NK-92 treated with Interleukin-12 subunit alpha and Interleukin-12 subunit beta, amount 100 ng/mL, for 24 hours (cell line): ENCODE data around the gene HSPG2.
"Not testable (repeated sequence)": the region's sequence is repeated elsewhere in the genome, so short reads cannot be mapped to it uniquely, and the experiment has no call there.

Experiments used
- DNase-seq: peaks from one replicate; lab custom pipeline; 2025; lab: John Stamatoyannopoulos, UW

HSPG2 gene

GRCh38 chr1:21937034-21937371, at the start of gene HSPG2:
HSPG2 (minus strand) TSS chr1:21937310; CDS start chr1:21937217, 93 bp downstream.
- no peak for DNase-seq

GRCh38 chr1:21986386-21986785, 49.3 kb upstream of the HSPG2 start:
- DNase-seq = not testable (repeated sequence)

- not testable (repeated sequence) for DNase-seq
Observed at GRCh38 chr1:21985893-21986292, 48.8 kb upstream of the HSPG2 start.

GRCh38 chr1:21983539-21983938, 46.4 kb upstream of the HSPG2 start:
- not testable (repeated sequence) for DNase-seq

- DNase-seq = not testable (repeated sequence)
Observed at GRCh38 chr1:21982122-21982521, 45.0 kb upstream of the HSPG2 start.

GRCh38 chr1:21981253-21981652, 44.1 kb upstream of the HSPG2 start:
- not testable (repeated sequence) for DNase-seq

GRCh38 chr1:21980515-21981220, 43.6 kb upstream of the HSPG2 start:
- not testable (repeated sequence) for DNase-seq

GRCh38 chr1:21978209-21978608, 41.1 kb upstream of the HSPG2 start:
- DNase-seq = not testable (repeated sequence)

GRCh38 chr1:21976703-21977239, 39.7 kb upstream of the HSPG2 start, which contains the start of gene CELA3B:
CELA3B (plus strand) TSS chr1:21977022; CDS start chr1:21977040, 18 bp downstream.
- not testable (repeated sequence) for DNase-seq

GRCh38 chr1:21975296-21975695, 38.2 kb upstream of the HSPG2 start:
- not testable (repeated sequence) for DNase-seq

- DNase-seq = not testable (repeated sequence)
Observed at GRCh38 chr1:21974699-21975098, 37.6 kb upstream of the HSPG2 start.

GRCh38 chr1:21973948-21974347, 36.8 kb upstream of the HSPG2 start:
- not testable (repeated sequence) for DNase-seq

GRCh38 chr1:21972973-21973441, 35.9 kb upstream of the HSPG2 start:
- not testable (repeated sequence) for DNase-seq

GRCh38 chr1:21970523-21970922, 33.4 kb upstream of the HSPG2 start:
- DNase-seq = not testable (repeated sequence)

GRCh38 chr1:21969066-21969465, 32.0 kb upstream of the HSPG2 start:
- DNase-seq = not testable (repeated sequence)

GRCh38 chr1:21967216-21967615, 30.1 kb upstream of the HSPG2 start:
- not testable (repeated sequence) for DNase-seq

- DNase-seq = no peak
Observed at GRCh38 chr1:21966247-21967000, 29.3 kb upstream of the HSPG2 start.

GRCh38 chr1:21963477-21964217, 26.5 kb upstream of the HSPG2 start:
- DNase-seq = peak; percentile 54

GRCh38 chr1:21961799-21962198, 24.7 kb upstream of the HSPG2 start:
- no peak for DNase-seq

- DNase-seq = no peak
Observed at GRCh38 chr1:21961337-21961736, 24.2 kb upstream of the HSPG2 start.

- DNase-seq = peak; percentile 62
Observed at GRCh38 chr1:21956720-21957552, 19.8 kb upstream of the HSPG2 start.
